Pancreas (tissue), 10 donors: ENCODE measurements around the gene PRKD1. TPM values are rescaled to one million over a fixed set of nuclear protein-coding genes. Genes with fewer than 3 reads are reported as not detected.
"Not testable (repeated sequence)": the region's sequence is repeated elsewhere in the genome, so short reads cannot be mapped to it uniquely, and the experiment has no call there.

Source experiments
- ATAC-seq, 4 donors: fragments of 200-7000 bp; cut with Tn5 transposase; one replicate each; pipeline versions ENCODE4 v1.8.0 to v1.9.1; 2020; ENCODE audit warnings: mild to moderate bottlenecking in 4 of 4, moderate library complexity in 4 of 4
- DNase-seq, 6 donors: peaks; one replicate each; pipeline ENCODE4 v3.0.0-alpha.2; 2020
- FAIRE-seq: peaks from 2 replicates; lab custom pipeline; 2012; peaks lifted over from hg19 to GRCh38; lab: Jason Lieb, UNC
- H3K27ac ChIP-seq, 4 donors: fragments of 200-600 bp; sonication (generic); 1 replicate in 3 of 4; 2 replicates in 1 of 4; pipeline versions ENCODE4 v1.5.0 to v1.8.0; 2020
- H3K27me3 ChIP-seq, 4 donors: fragments of 200-600 bp; one replicate each; pipeline ENCODE4 v1.8.0; 2021
- H3K36me3 ChIP-seq, 3 donors: fragments of 200-600 bp; sonication (generic) in 1 of 3; one replicate each; pipeline versions ENCODE4 v1.5.0 to v1.8.0; 2020 to 2021
- H3K4me1 ChIP-seq, 3 donors: fragments of 200-600 bp; one replicate each; pipeline ENCODE4 v1.8.0; 2021
- H3K4me3 ChIP-seq, 4 donors: fragments of 200-600 bp; sonication (generic) in 2 of 4; one replicate each; pipeline versions ENCODE4 v1.5.0 to v1.8.0; 2020 to 2021
- H3K9me3 ChIP-seq, 4 donors: fragments of 200-600 bp; one replicate each; pipeline ENCODE4 v1.8.0; 2021
- WGBS, 2 donors: extraction: QIAGEN DNeasy Blood & Tissue Kit; methylation state at CpG; one replicate each; pipeline ENCODE4 v1.1.7; 2013; 5-methylcytosine and 5-hydroxymethylcytosine counted together
- intact Hi-C, 3 donors: fragments of 100-400 bp; cut with DNase I; formaldehyde crosslinking; loops; one replicate each; pipeline versions ENCODE4 v1.11.1 to v1.14.2; 2022
- polyA plus RNA-seq, 2 donors: library from polyadenylated mRNA; stranded (reverse); fragments of 200-250 nt; gene quantifications; one replicate each; pipeline ENCODE4 v1.2.3, GENCODE V29; 2013
- total RNA-seq, 6 donors: library from RNA; stranded (reverse); fragmentation: NEBNext Ultra II Directional in 4 of 6; extraction: Animal tissue kit (Norgen Biotek cat#: 25700) in 4 of 6; gene quantifications; one replicate each; pipeline versions ENCODE4 v1.2.1 to v1.2.4, GENCODE V29; 2021 to 2023
- TF ChIP-seq, protein P1 (sequence below), 4 donors: fragments of 200-600 bp; sonication (generic) in 3 of 4; IDR thresholded peaks; one replicate each; pipeline versions ENCODE4 v1.5.0 to v1.8.0; 2021; ENCODE audit warnings: antibody characterized with exemption in 4 of 4
- donor health status: healthy with polysubstance abuse.
- donor health status: DM: no; HTN: no; CAD: no; lungs with moderate emphysema.
- donor health status: DM: no; HTN: no; CAD: no.
- donor health status: control.
- donor health status: control.
- donor health status: Bipolar disorder and iron deficiency.
- donor health status: DM: yes; HTN: yes; CAD: no.
- donor health status: DM: no; HTN: no; CAD: no.
- donor health status: DM: no; HTN: no; CAD: no.
- donor health status: DM: yes; HTN: yes; CAD: no.

PRKD1 gene
- total and polyA plus RNA-seq, 8 donors = 3.1 to 13.2 (median 4.2) TPM

- FAIRE-seq = no peak
- intact Hi-C loops = no loop called here
- Histone ChIP-seq H3K9me3 (no peaks in the 10 kb centered on the region), H3K36me3 (no peaks in the 10 kb centered on the region), H3K27me3 (no peaks in the 10 kb centered on the region), H3K4me3 (no peak overlapping the region), H3K27ac (no peak overlapping the region), H3K4me1 (no peaks in the 10 kb centered on the region)
- 86 to 87% methylated on average over 2 of the region's 2 CpGs for WGBS, 2 donors
- TF ChIP-seq, protein P1, sequence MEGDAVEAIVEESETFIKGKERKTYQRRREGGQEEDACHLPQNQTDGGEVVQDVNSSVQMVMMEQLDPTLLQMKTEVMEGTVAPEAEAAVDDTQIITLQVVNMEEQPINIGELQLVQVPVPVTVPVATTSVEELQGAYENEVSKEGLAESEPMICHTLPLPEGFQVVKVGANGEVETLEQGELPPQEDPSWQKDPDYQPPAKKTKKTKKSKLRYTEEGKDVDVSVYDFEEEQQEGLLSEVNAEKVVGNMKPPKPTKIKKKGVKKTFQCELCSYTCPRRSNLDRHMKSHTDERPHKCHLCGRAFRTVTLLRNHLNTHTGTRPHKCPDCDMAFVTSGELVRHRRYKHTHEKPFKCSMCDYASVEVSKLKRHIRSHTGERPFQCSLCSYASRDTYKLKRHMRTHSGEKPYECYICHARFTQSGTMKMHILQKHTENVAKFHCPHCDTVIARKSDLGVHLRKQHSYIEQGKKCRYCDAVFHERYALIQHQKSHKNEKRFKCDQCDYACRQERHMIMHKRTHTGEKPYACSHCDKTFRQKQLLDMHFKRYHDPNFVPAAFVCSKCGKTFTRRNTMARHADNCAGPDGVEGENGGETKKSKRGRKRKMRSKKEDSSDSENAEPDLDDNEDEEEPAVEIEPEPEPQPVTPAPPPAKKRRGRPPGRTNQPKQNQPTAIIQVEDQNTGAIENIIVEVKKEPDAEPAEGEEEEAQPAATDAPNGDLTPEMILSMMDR (IDR thresholded peaks at IDR 0.05) = no peak
- DNase-seq = no peak
- no peak for ATAC-seq
These were observed 130.8 kb downstream of the PRKD1 start for GRCh38 chr14:29796853-29797252.

DNA sequence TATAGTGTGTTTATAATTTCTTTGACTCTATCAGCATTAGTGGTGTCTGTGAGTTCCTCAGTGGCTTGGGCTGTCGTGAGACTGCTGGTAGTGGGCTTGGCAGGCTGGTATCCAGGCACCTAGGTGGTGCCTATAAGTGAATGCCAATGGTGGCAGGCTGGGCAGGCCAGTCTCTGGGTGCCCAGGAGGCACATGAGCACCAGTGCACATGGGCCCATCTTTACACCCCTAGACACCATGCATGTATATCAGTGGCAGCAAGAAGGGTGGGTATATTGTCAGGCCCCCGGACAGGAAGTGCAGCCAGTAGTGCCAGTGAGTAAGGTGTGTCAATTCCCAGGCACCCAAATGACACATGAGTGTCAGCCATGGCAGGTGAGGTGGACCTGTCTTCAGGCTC is 138.2 kb downstream of the PRKD1 start:
- Histone ChIP-seq H3K4me3 (no peak overlapping the region), H3K36me3 (no peaks in the 10 kb centered on the region), H3K4me1 (no peaks in the 10 kb centered on the region), H3K9me3 (no peaks in the 10 kb centered on the region), H3K27me3 (no peaks in the 10 kb centered on the region), H3K27ac (no peak overlapping the region)
- ATAC-seq (no peak), DNase-seq (no peak), FAIRE-seq (no peak)
- WGBS, 2 donors = 92 to 94% methylated on average over 2 of the region's 2 CpGs
- intact Hi-C loops = no loop called here
- TF ChIP-seq, protein P1 (IDR thresholded peaks at IDR 0.05) = no peak

- H3K36me3 ChIP-seq = no peaks in the 10 kb centered on the region
- DNase-seq (no peak), ATAC-seq (no peak), FAIRE-seq (no peak)
- intact Hi-C loops = no loop called here
- H3K4me1 ChIP-seq = no peaks in the 10 kb centered on the region
- no peaks in the 10 kb centered on the region for H3K9me3 ChIP-seq
- no peaks in the 10 kb centered on the region for H3K27me3 ChIP-seq
- 94 to 96% methylated on average over 2 of the region's 2 CpGs for WGBS, 2 donors
- no peak overlapping the region for H3K4me3 ChIP-seq
- TF ChIP-seq, protein P1 (IDR thresholded peaks at IDR 0.05) = no peak
- H3K27ac ChIP-seq = no peak overlapping the region
These were observed 139.6 kb downstream of the PRKD1 start for GRCh38 chr14:29788093-29788492.

- FAIRE-seq = no peak
- Histone ChIP-seq H3K4me3 (no peak overlapping the region), H3K27me3 (no peaks in the 10 kb centered on the region), H3K9me3 (no peaks in the 10 kb centered on the region), H3K27ac (no peak overlapping the region), H3K36me3 (no peaks in the 10 kb centered on the region), H3K4me1 (no peaks in the 10 kb centered on the region)
- no peak for ATAC-seq
- intact Hi-C loops = no loop called here
- DNase-seq = no peak
- WGBS, 2 donors = 86 to 94% methylated on average over 3 of the region's 3 CpGs
- TF ChIP-seq, protein P1 (IDR thresholded peaks at IDR 0.05) = no peak
These were observed 144.1 kb downstream of the PRKD1 start for GRCh38 chr14:29783556-29783955.

- Histone ChIP-seq H3K4me3 (no peak overlapping the region), H3K9me3 (no peaks in the 10 kb centered on the region), H3K27me3 (no peaks in the 10 kb centered on the region), H3K4me1 (no peaks in the 10 kb centered on the region), H3K36me3 (no peaks in the 10 kb centered on the region), H3K27ac (no peak overlapping the region)
- no peak for DNase-seq
- ATAC-seq = no peak
- intact Hi-C loops = no loop called here
- TF ChIP-seq, protein P1 (IDR thresholded peaks at IDR 0.05) = no peak
- WGBS, 2 donors = 96 to 97% methylated on average over 2 of the region's 2 CpGs
- no peak for FAIRE-seq
These were observed 145.6 kb downstream of the PRKD1 start for GRCh38 chr14:29782041-29782440.

DNA sequence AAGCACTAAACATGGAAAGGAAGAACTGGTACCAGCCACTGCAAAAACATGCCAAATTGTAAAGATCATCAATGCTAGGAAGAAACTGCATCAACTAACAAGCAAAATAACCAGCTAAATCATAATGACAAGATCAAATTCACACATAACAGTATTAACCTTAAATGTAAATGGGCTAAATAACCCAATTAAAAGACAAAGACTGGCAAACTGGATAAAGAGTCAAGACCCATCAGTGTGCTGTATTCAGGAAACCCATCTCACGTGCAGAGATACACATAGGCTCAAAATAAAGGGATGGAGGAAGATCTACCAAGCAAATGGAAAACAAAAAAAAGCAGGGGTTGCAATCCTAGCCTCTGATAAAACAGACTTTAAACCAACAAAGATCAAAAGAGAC is 150.5 kb downstream of the PRKD1 start:
- H3K27ac ChIP-seq, FAIRE-seq, H3K4me3 ChIP-seq, H3K27me3 ChIP-seq, intact Hi-C loops, H3K36me3 ChIP-seq, H3K4me1 ChIP-seq, DNase-seq, H3K9me3 ChIP-seq, ATAC-seq: not testable (repeated sequence)
- 78 to 93% methylated on average over 1 of the region's 1 CpG for WGBS, 2 donors
